CD4-positive, alpha-beta memory T cell (primary cell): ENCODE results near the gene EFHC1. TPM values are rescaled to one million over a fixed set of nuclear protein-coding genes. Genes with fewer than 3 reads are reported as not detected.

ENCODE experiments used
- CTCF ChIA-PET: fragments of 350-600 bp; sonication (Branson Sonifier 250); formaldehyde crosslinking; loops from one replicate; lab custom pipeline; 2021; ENCODE audit warnings: inconsistent platforms; ENCODE audit not compliant: partially characterized antibody; lab: Charles Lee
- POLR2A ChIA-PET: fragments of 350-600 bp; sonication (Branson Sonifier 250); formaldehyde crosslinking; loops from one replicate; lab custom pipeline; 2021; ENCODE audit not compliant: partially characterized antibody; lab: Charles Lee
- DNase-seq, 5 donors: peaks; one replicate each; pipeline versions ENCODE4 v3.0.0 to v3.0.0-alpha.2; 2020 to 2022; ENCODE audit warnings: mixed read lengths in 1 of 5
- H3K27ac ChIP-seq: one replicate; pipeline ENCODE4 v1.7.0; 2013; ENCODE audit warnings: low read depth, low read length
- H3K27me3 ChIP-seq: 2 replicates; pipeline ENCODE4 v1.7.0; 2013; ENCODE audit warnings: mild to moderate bottlenecking, low read length, moderate library complexity; ENCODE audit not compliant: insufficient read depth
- H3K36me3 ChIP-seq: 2 replicates; pipeline ENCODE4 v1.7.0; 2013; ENCODE audit warnings: mild to moderate bottlenecking, low read length, moderate library complexity; ENCODE audit not compliant: insufficient read depth
- H3K4me1 ChIP-seq: 2 replicates; pipeline ENCODE4 v1.7.0; 2013; ENCODE audit warnings: mild to moderate bottlenecking, low read length, moderate library complexity; ENCODE audit not compliant: insufficient read depth
- H3K4me3 ChIP-seq, 2 donors: one replicate each; pipeline ENCODE4 v1.7.0; 2013; ENCODE audit warnings: low read length in 2 of 2, mild to moderate bottlenecking in 1 of 2
- H3K9me3 ChIP-seq, 2 donors: one replicate each; pipeline ENCODE4 v1.7.0; 2013; ENCODE audit warnings: low read length in 2 of 2, control low read depth in 1 of 2; ENCODE audit not compliant: control insufficient read depth in 1 of 2
- H3K27ac Mint-ChIP-seq, 7 donors: one replicate each; pipeline ENCODE4 v1.8.0; 2020 to 2021; ENCODE audit warnings: mixed read lengths in 7 of 7, mild to moderate bottlenecking in 6 of 7, inconsistent platforms in 3 of 7, moderate library complexity in 3 of 7
- H3K27me3 Mint-ChIP-seq, 2 donors: one replicate each; pipeline ENCODE4 v1.8.0; 2020 to 2021; ENCODE audit warnings: mixed read lengths in 2 of 2
- H3K36me3 Mint-ChIP-seq, 2 donors: one replicate each; pipeline ENCODE4 v1.8.0; 2020 to 2021; ENCODE audit warnings: mixed read lengths in 2 of 2, inconsistent platforms in 1 of 2, mild to moderate bottlenecking in 1 of 2
- H3K4me1 Mint-ChIP-seq, 4 donors: one replicate each; pipeline ENCODE4 v1.8.0; 2020 to 2021; ENCODE audit warnings: mixed read lengths in 4 of 4, mild to moderate bottlenecking in 1 of 4
- H3K4me3 Mint-ChIP-seq, 8 donors: one replicate each; pipeline ENCODE4 v1.8.0; 2020 to 2021; ENCODE audit warnings: mixed read lengths in 8 of 8, mild to moderate bottlenecking in 7 of 8, moderate library complexity in 6 of 8, inconsistent platforms in 3 of 8
- H3K9me3 Mint-ChIP-seq, 8 donors: one replicate each; pipeline ENCODE4 v1.8.0; 2020 to 2021; ENCODE audit warnings: mixed read lengths in 8 of 8, mild to moderate bottlenecking in 5 of 8, inconsistent platforms in 3 of 8, moderate library complexity in 1 of 8
- intact Hi-C: fragments of 100-400 bp; cut with micrococcal nuclease; formaldehyde crosslinking; loops from one replicate; pipeline ENCODE4 v1.15.1; 2023
- polyA plus RNA-seq, 2 donors: library from polyadenylated mRNA; unstranded; fragments of 300-500 nt; fragmentation: Illumina TruSeq; gene quantifications; one replicate each; pipeline ENCODE4 v1.2.3, GENCODE V29; 2021
- total RNA-seq, 2 experiments: library from RNA; stranded (reverse); gene quantifications; one replicate each; pipeline ENCODE4 v1.2.3, GENCODE V29; 2021

Gene EFHC1
- total and polyA plus RNA-seq, 4 experiments from 2014 or later: 1.5 to 10.4 (median 4.1) TPM

- Mint-ChIP-seq H3K4me3 (no peak overlapping the region), H3K36me3 (peaks cover 2 to 28% of the 10 kb centered on the region in 2 donors), H3K9me3 (no peaks in the 10 kb centered on the region), H3K4me1 (peaks cover 12 to 33% (median 24%) of the 10 kb centered on the region in 4 donors), H3K27ac (peak overlapping the region in 2 of 7 donors; percentile 5 to 19), H3K27me3 (no peaks in the 10 kb centered on the region)
- no peak overlapping the region for H3K27ac ChIP-seq
- ChIA-PET CTCF (no interaction called here), POLR2A (no interaction called here)
- no peaks in the 10 kb centered on the region for H3K36me3 ChIP-seq
- no peak for DNase-seq
- no peaks in the 10 kb centered on the region for H3K9me3 ChIP-seq
- no peak overlapping the region for H3K4me3 ChIP-seq
- no peaks in the 10 kb centered on the region for H3K4me1 ChIP-seq
- H3K27me3 ChIP-seq: no peaks in the 10 kb centered on the region
- intact Hi-C loops: no loop called here
Observed at GRCh38 chr6:52546192-52546591, 126.0 kb downstream of the EFHC1 start.

GRCh38 chr6:52546678-52547077 lies 126.5 kb downstream of the EFHC1 start:
- H3K36me3 ChIP-seq: no peaks in the 10 kb centered on the region

GRCh38 chr6:52547647-52548352 lies 127.7 kb downstream of the EFHC1 start:
- intact Hi-C loops: no loop called here
- H3K4me3 Mint-ChIP-seq: no peak overlapping the region
- Histone ChIP-seq H3K4me1 (no peaks in the 10 kb centered on the region), H3K9me3 (no peaks in the 10 kb centered on the region), H3K36me3 (no peaks in the 10 kb centered on the region), H3K27me3 (no peaks in the 10 kb centered on the region), H3K27ac (no peak overlapping the region), H3K4me3 (no peak overlapping the region)
- ChIA-PET CTCF (no interaction called here), POLR2A (no interaction called here)
- H3K36me3 Mint-ChIP-seq: peaks cover 2 to 28% of the 10 kb centered on the region in 2 donors
- peaks cover 12 to 40% (median 38%) of the 10 kb centered on the region in 4 donors for H3K4me1 Mint-ChIP-seq
- H3K27me3 Mint-ChIP-seq: no peaks in the 10 kb centered on the region
- DNase-seq: no peak
- no peaks in the 10 kb centered on the region for H3K9me3 Mint-ChIP-seq
- H3K27ac Mint-ChIP-seq: peak overlapping the region in 1 of 7 donors; percentile 4

More at GRCh38 chr6:52546678-52547077, 126.5 kb downstream of the EFHC1 start:
- H3K4me1 Mint-ChIP-seq: peaks cover 12 to 34% (median 29%) of the 10 kb centered on the region in 4 donors
- Histone ChIP-seq H3K4me3 (no peak overlapping the region), H3K9me3 (no peaks in the 10 kb centered on the region), H3K27ac (no peak overlapping the region), H3K27me3 (no peaks in the 10 kb centered on the region), H3K4me1 (no peaks in the 10 kb centered on the region)
- H3K36me3 Mint-ChIP-seq: peaks cover 2 to 28% of the 10 kb centered on the region in 2 donors
- CTCF ChIA-PET: no interaction called here
- no peaks in the 10 kb centered on the region for H3K9me3 Mint-ChIP-seq
- no peaks in the 10 kb centered on the region for H3K27me3 Mint-ChIP-seq
- peak overlapping the region in 1 of 8 donors; percentile 14 for H3K4me3 Mint-ChIP-seq
- no peak for DNase-seq
- intact Hi-C loops: no loop called here
- POLR2A ChIA-PET: no interaction called here
- peak overlapping the region in 2 of 7 donors; percentile 5 to 80 for H3K27ac Mint-ChIP-seq

- ChIA-PET CTCF (no interaction called here), POLR2A (no interaction called here)
- Mint-ChIP-seq H3K27me3 (no peaks in the 10 kb centered on the region), H3K9me3 (no peaks in the 10 kb centered on the region), H3K4me1 (peaks cover 13 to 46% (median 41%) of the 10 kb centered on the region in 4 donors), H3K4me3 (no peak overlapping the region), H3K27ac (no peak overlapping the region), H3K36me3 (peaks cover 2 to 28% of the 10 kb centered on the region in 2 donors)
- Histone ChIP-seq H3K27ac (no peak overlapping the region), H3K27me3 (no peaks in the 10 kb centered on the region), H3K9me3 (no peaks in the 10 kb centered on the region), H3K4me1 (no peaks in the 10 kb centered on the region), H3K4me3 (no peak overlapping the region), H3K36me3 (no peaks in the 10 kb centered on the region)
- DNase-seq: no peak
- intact Hi-C loops: no loop called here
Observed at GRCh38 chr6:52548353-52548713, 128.2 kb downstream of the EFHC1 start.

GRCh38 chr6:52548999-52549398 lies 128.9 kb downstream of the EFHC1 start:
- Histone ChIP-seq H3K9me3 (no peaks in the 10 kb centered on the region), H3K27ac (no peak overlapping the region), H3K4me3 (no peak overlapping the region), H3K4me1 (no peaks in the 10 kb centered on the region), H3K36me3 (no peaks in the 10 kb centered on the region), H3K27me3 (no peaks in the 10 kb centered on the region)
- DNase-seq: no peak
- Mint-ChIP-seq H3K9me3 (no peaks in the 10 kb centered on the region), H3K27me3 (no peaks in the 10 kb centered on the region), H3K4me1 (peaks cover 15 to 52% (median 45%) of the 10 kb centered on the region in 4 donors), H3K4me3 (no peak overlapping the region), H3K36me3 (peaks cover 4 to 27% of the 10 kb centered on the region in 2 donors), H3K27ac (no peak overlapping the region)
- intact Hi-C loops: no loop called here
- CTCF ChIA-PET: no interaction called here
- POLR2A ChIA-PET: no interaction called here

- H3K9me3 ChIP-seq: no peaks in the 10 kb centered on the region
- DNase-seq: no peak
- H3K27ac Mint-ChIP-seq: peak overlapping the region in 1 of 7 donors; percentile 71
- peaks cover 12 to 52% (median 45%) of the 10 kb centered on the region in 4 donors for H3K4me1 Mint-ChIP-seq
- H3K36me3 ChIP-seq: no peaks in the 10 kb centered on the region
- H3K27me3 ChIP-seq: no peaks in the 10 kb centered on the region
- no peak overlapping the region for H3K4me3 Mint-ChIP-seq
- CTCF ChIA-PET: no interaction called here
- H3K27ac ChIP-seq: no peak overlapping the region
- H3K27me3 Mint-ChIP-seq: no peaks in the 10 kb centered on the region
- H3K4me3 ChIP-seq: no peak overlapping the region
- H3K36me3 Mint-ChIP-seq: peaks cover 4 to 22% of the 10 kb centered on the region in 2 donors
- H3K9me3 Mint-ChIP-seq: no peaks in the 10 kb centered on the region
- POLR2A ChIA-PET: no interaction called here
- no peaks in the 10 kb centered on the region for H3K4me1 ChIP-seq
- intact Hi-C loops: no loop called here
Observed at GRCh38 chr6:52549428-52549827, 129.3 kb downstream of the EFHC1 start.

- no peaks in the 10 kb centered on the region for H3K9me3 Mint-ChIP-seq
- peak overlapping the region in 1 of 7 donors; percentile 33 for H3K27ac Mint-ChIP-seq
- no peaks in the 10 kb centered on the region for H3K27me3 Mint-ChIP-seq
- H3K36me3 ChIP-seq: no peaks in the 10 kb centered on the region
- H3K4me1 Mint-ChIP-seq: peaks cover 10 to 52% (median 44%) of the 10 kb centered on the region in 4 donors
- no peak for DNase-seq
- ChIA-PET CTCF (no interaction called here), POLR2A (no interaction called here)
- H3K4me3 ChIP-seq: no peak overlapping the region
- H3K27ac ChIP-seq: no peak overlapping the region
- no peaks in the 10 kb centered on the region for H3K27me3 ChIP-seq
- H3K4me3 Mint-ChIP-seq: no peak overlapping the region
- intact Hi-C loops: no loop called here
- H3K9me3 ChIP-seq: no peaks in the 10 kb centered on the region
- H3K36me3 Mint-ChIP-seq: peaks cover 4 to 22% of the 10 kb centered on the region in 2 donors
- no peaks in the 10 kb centered on the region for H3K4me1 ChIP-seq
Observed at GRCh38 chr6:52550014-52550575, 130.0 kb downstream of the EFHC1 start.
